ENCODE measurements around the gene LY6G6D. TPM values are rescaled to one million over a fixed set of nuclear protein-coding genes. Genes with fewer than 3 reads are reported as not detected.

LY6G6D gene
- total and polyA plus RNA-seq, 2 of the 13 experiments (the other 11 are each of a cell fraction or from before 2014, with no cell fraction given) = not detected

DNA sequence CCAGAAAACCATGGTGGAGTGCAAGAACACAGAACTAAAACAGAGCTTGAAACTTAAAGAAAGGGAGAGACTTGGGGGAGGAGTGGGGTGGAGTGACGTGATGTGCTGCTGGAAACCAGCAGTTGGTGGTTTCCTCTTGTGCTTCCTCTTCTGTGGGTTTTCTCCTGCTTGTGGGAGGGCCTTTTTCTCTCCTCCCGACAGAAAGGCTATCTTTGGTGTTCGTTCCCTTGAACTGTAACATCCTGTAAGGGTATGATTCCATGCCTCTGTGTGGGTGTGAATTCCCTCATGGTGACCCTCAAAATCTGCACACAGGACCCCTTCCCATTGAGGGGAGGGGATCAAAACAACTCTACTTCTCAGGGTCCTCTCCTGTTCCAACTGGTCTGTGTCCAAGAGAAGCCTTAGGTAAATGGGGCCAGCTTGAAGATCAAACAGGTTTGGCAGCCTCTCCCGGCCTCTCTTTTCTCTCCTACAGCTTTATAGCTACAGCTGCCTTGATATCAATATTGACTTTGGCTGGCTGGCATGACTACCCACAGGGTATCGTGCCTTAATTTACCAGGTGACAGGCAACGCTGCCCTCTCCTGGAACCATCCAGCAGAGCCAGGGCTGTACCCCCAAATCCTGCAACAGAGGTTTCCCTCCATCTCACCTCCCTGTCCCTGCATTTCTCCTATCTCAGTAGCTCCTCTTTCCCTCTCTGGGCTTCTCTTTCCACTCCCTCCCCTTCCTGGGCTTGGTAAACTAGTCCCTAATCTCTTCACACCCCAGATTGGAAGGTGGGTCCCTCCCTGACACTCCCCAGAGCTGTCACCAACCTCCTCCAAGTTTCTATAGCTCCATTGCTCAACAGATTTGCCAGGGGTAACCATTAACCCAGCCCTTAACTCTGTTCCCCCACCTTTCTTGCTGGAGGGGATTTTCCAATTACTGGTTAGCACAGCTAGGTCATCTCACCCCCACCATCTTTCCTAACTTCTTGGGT is 23.1 kb downstream of the LY6G6D start (continued):
- TF ChIP-seq, protein P1, sequence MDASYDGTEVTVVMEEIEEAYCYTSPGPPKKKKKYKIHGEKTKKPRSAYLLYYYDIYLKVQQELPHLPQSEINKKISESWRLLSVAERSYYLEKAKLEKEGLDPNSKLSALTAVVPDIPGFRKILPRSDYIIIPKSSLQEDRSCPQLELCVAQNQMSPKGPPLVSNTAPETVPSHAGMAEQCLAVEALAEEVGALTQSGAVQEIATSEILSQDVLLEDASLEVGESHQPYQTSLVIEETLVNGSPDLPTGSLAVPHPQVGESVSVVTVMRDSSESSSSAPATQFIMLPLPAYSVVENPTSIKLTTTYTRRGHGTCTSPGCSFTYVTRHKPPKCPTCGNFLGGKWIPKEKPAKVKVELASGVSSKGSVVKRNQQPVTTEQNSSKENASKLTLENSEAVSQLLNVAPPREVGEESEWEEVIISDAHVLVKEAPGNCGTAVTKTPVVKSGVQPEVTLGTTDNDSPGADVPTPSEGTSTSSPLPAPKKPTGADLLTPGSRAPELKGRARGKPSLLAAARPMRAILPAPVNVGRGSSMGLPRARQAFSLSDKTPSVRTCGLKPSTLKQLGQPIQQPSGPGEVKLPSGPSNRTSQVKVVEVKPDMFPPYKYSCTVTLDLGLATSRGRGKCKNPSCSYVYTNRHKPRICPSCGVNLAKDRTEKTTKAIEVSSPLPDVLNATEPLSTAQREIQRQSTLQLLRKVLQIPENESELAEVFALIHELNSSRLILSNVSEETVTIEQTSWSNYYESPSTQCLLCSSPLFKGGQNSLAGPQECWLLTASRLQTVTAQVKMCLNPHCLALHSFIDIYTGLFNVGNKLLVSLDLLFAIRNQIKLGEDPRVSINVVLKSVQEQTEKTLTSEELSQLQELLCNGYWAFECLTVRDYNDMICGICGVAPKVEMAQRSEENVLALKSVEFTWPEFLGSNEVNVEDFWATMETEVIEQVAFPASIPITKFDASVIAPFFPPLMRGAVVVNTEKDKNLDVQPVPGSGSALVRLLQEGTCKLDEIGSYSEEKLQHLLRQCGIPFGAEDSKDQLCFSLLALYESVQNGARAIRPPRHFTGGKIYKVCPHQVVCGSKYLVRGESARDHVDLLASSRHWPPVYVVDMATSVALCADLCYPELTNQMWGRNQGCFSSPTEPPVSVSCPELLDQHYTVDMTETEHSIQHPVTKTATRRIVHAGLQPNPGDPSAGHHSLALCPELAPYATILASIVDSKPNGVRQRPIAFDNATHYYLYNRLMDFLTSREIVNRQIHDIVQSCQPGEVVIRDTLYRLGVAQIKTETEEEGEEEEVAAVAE (CRISPR knock-in tag; IDR thresholded peaks at IDR 0.05; ENCODE audit: borderline replicate concordance) = 0 out of 2 replicates have a peak, but pooled peaks have one; percentile 63
- TF ChIP-seq NFIB (CRISPR knock-in tag; IDR thresholded peaks at IDR 0.05; ENCODE audit: borderline replicate concordance) = no peak
- TF ChIP-seq ZNF224 (CRISPR knock-in tag; IDR thresholded peaks at IDR 0.05) = 0 out of 2 replicates have a peak, but pooled peaks have one; percentile 46
- TF ChIP-seq ZNF253 (CRISPR knock-in tag; IDR thresholded peaks at IDR 0.05; ENCODE audit: borderline replicate concordance) = no peak
- TF ChIP-seq, protein P2, sequence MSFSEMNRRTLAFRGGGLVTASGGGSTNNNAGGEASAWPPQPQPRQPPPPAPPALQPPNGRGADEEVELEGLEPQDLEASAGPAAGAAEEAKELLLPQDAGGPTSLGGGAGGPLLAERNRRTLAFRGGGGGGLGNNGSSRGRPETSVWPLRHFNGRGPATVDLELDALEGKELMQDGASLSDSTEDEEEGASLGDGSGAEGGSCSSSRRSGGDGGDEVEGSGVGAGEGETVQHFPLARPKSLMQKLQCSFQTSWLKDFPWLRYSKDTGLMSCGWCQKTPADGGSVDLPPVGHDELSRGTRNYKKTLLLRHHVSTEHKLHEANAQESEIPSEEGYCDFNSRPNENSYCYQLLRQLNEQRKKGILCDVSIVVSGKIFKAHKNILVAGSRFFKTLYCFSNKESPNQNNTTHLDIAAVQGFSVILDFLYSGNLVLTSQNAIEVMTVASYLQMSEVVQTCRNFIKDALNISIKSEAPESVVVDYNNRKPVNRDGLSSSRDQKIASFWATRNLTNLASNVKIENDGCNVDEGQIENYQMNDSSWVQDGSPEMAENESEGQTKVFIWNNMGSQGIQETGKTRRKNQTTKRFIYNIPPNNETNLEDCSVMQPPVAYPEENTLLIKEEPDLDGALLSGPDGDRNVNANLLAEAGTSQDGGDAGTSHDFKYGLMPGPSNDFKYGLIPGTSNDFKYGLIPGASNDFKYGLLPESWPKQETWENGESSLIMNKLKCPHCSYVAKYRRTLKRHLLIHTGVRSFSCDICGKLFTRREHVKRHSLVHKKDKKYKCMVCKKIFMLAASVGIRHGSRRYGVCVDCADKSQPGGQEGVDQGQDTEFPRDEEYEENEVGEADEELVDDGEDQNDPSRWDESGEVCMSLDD (CRISPR knock-in tag; IDR thresholded peaks at IDR 0.05; ENCODE audit: borderline replicate concordance) = peak; percentile 96
- TF ChIP-seq KDM6A (CRISPR knock-in tag; IDR thresholded peaks at IDR 0.05; ENCODE audit: low read depth) = peak; percentile 63; the same call in 1 of the 2 replicates
- peak; percentile 39; the same call in 1 of the 2 replicates for TF ChIP-seq KMT2B (CRISPR knock-in tag; IDR thresholded peaks at IDR 0.05)
- TF ChIP-seq, protein P3, sequence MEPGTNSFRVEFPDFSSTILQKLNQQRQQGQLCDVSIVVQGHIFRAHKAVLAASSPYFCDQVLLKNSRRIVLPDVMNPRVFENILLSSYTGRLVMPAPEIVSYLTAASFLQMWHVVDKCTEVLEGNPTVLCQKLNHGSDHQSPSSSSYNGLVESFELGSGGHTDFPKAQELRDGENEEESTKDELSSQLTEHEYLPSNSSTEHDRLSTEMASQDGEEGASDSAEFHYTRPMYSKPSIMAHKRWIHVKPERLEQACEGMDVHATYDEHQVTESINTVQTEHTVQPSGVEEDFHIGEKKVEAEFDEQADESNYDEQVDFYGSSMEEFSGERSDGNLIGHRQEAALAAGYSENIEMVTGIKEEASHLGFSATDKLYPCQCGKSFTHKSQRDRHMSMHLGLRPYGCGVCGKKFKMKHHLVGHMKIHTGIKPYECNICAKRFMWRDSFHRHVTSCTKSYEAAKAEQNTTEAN (CRISPR knock-in tag; conservative IDR thresholded peaks at IDR 0.05) = 0 out of 2 replicates have a peak, but pooled peaks have one; percentile 37
- TF ChIP-seq, protein P4, sequence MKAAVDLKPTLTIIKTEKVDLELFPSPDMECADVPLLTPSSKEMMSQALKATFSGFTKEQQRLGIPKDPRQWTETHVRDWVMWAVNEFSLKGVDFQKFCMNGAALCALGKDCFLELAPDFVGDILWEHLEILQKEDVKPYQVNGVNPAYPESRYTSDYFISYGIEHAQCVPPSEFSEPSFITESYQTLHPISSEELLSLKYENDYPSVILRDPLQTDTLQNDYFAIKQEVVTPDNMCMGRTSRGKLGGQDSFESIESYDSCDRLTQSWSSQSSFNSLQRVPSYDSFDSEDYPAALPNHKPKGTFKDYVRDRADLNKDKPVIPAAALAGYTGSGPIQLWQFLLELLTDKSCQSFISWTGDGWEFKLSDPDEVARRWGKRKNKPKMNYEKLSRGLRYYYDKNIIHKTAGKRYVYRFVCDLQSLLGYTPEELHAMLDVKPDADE (CRISPR knock-in tag; IDR thresholded peaks at IDR 0.05) = no peak
- 0 out of 2 replicates have a peak, but pooled peaks have one; percentile 61 for TF ChIP-seq ZNF720 (CRISPR knock-in tag; IDR thresholded peaks at IDR 0.05)
- TF ChIP-seq ZBTB20 (CRISPR knock-in tag; IDR thresholded peaks at IDR 0.05; ENCODE audit: borderline replicate concordance, low read depth) = peak; percentile 29; the same call in 1 of the 2 replicates
- TF ChIP-seq ZNF30 (CRISPR knock-in tag; IDR thresholded peaks at IDR 0.05) = no peak
- TF ChIP-seq, protein P5, sequence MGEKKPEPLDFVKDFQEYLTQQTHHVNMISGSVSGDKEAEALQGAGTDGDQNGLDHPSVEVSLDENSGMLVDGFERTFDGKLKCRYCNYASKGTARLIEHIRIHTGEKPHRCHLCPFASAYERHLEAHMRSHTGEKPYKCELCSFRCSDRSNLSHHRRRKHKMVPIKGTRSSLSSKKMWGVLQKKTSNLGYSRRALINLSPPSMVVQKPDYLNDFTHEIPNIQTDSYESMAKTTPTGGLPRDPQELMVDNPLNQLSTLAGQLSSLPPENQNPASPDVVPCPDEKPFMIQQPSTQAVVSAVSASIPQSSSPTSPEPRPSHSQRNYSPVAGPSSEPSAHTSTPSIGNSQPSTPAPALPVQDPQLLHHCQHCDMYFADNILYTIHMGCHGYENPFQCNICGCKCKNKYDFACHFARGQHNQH (CRISPR knock-in tag; IDR thresholded peaks at IDR 0.05) = peak; percentile 87; the same call in 1 of the 2 replicates
- TF ChIP-seq ZNF768 (CRISPR knock-in tag; IDR thresholded peaks at IDR 0.05) = no peak
- peak; percentile 100 for TF ChIP-seq PITX1 (CRISPR knock-in tag; IDR thresholded peaks at IDR 0.05)
- peak; percentile 37; the same call in 1 of the 2 replicates for TF ChIP-seq ZNF652 (CRISPR knock-in tag; IDR thresholded peaks at IDR 0.05; ENCODE audit: borderline replicate concordance, low read depth)

Measured in HepG2 (cell line).